B cell (primary cell): ENCODE data around the gene FBLN7. TPM values are rescaled to one million over a fixed set of nuclear protein-coding genes. Genes with fewer than 3 reads are reported as not detected.
A peak's percentile ranks its signal among the peaks of the same experiment; 100 is the strongest.

Experiments used
- ATAC-seq: fragments of 200-7000 bp; cut with Tn5 transposase; one replicate; pipeline ENCODE4 v1.10.0; 2021; ENCODE audit warnings: low read depth, mild to moderate bottlenecking, moderate number of reproducible peaks, moderate library complexity
- CTCF ChIA-PET: fragments of 350-600 bp; sonication (Branson Sonifier 250); formaldehyde crosslinking; loops from one replicate; lab custom pipeline; 2021; ENCODE audit warnings: antibody characterized with exemption, inconsistent platforms; lab: Charles Lee
- POLR2A ChIA-PET: fragments of 350-600 bp; sonication (Branson Sonifier 250); formaldehyde crosslinking; loops from one replicate; lab custom pipeline; 2021; ENCODE audit warnings: antibody characterized with exemption; lab: Charles Lee
- DNase-seq: peaks from one replicate; pipeline ENCODE4 v3.0.0; 2013
- H2AFZ ChIP-seq: 2 replicates; pipeline ENCODE4 v1.6.1; 2012; ENCODE audit warnings: mild to moderate bottlenecking, low read depth, low read length; ENCODE audit not compliant: insufficient read depth, poor library complexity, severe bottlenecking
- H3K27ac ChIP-seq, 2 donors: 1 replicate in 1 of 2; 2 replicates in 1 of 2; pipeline ENCODE4 v1.5.1; 2012 to 2013; ENCODE audit warnings: low read length in 2 of 2, mild to moderate bottlenecking in 2 of 2, moderate library complexity in 1 of 2
- H3K27me3 ChIP-seq, 4 experiments: fragments of 200-600 bp in 1 of 4; sonication (generic) in 1 of 4; replicated peaks in 1 of 4; 1 replicate in 2 of 4; 2 replicates in 2 of 4; pipeline versions ENCODE4 v1.6.1 to v1.7.0; 2013 to 2016; ENCODE audit warnings: low read length in 3 of 4, mild to moderate bottlenecking in 2 of 4, mixed read lengths in 1 of 4, moderate library complexity in 1 of 4; ENCODE audit not compliant: insufficient read depth in 4 of 4, control insufficient read depth in 3 of 4; ENCODE audit errors: control extremely low read depth in 1 of 4
- H3K36me3 ChIP-seq, 2 experiments: replicated peaks in 1 of 2; 1 replicate in 1 of 2; 2 replicates in 1 of 2; pipeline versions ENCODE4 v1.6.1 to v1.7.1; 2013; ENCODE audit warnings: low read length in 1 of 2; ENCODE audit not compliant: insufficient read depth in 2 of 2, control insufficient read depth in 1 of 2; ENCODE audit errors: control extremely low read depth in 1 of 2, extremely low read depth in 1 of 2
- H3K4me1 ChIP-seq, 2 donors: fragments of 200-600 bp in 1 of 2; sonication (generic) in 1 of 2; 1 replicate in 1 of 2; 2 replicates in 1 of 2; pipeline versions ENCODE4 v1.5.1 to v1.6.1; 2013 to 2017; ENCODE audit warnings: low read length in 2 of 2; ENCODE audit not compliant: control insufficient read depth in 2 of 2, insufficient read depth in 2 of 2
- H3K4me2 ChIP-seq: replicated peaks from 2 replicates; pipeline ENCODE3; 2012; ENCODE audit warnings: mild to moderate bottlenecking, low read depth, low read length; ENCODE audit not compliant: poor library complexity, severe bottlenecking
- H3K4me3 ChIP-seq, 5 experiments: fragments of 200-600 bp in 1 of 5; sonication (generic) in 1 of 5; 1 replicate in 3 of 5; 2 replicates in 2 of 5; pipeline versions ENCODE4 v1.5.1 to v1.7.0; 2011 to 2016; ENCODE audit warnings: low read length in 4 of 5, mild to moderate bottlenecking in 4 of 5, low read depth in 2 of 5, control low read depth in 1 of 5, moderate library complexity in 1 of 5; ENCODE audit not compliant: insufficient read depth in 1 of 5; ENCODE audit errors: control extremely low read depth in 1 of 5, extremely low read depth in 1 of 5
- H3K79me2 ChIP-seq: fragments of 200-600 bp; sonication (generic); one replicate; pipeline ENCODE4 v1.6.0; 2016; ENCODE audit warnings: low read length; ENCODE audit not compliant: control insufficient read depth, insufficient read depth
- H3K9ac ChIP-seq: fragments of 200-600 bp; sonication (generic); 2 replicates; pipeline ENCODE4 v1.6.1; 2017; ENCODE audit warnings: mild to moderate bottlenecking, low read length, moderate library complexity
- H3K9me3 ChIP-seq, 3 donors: one replicate each; pipeline versions ENCODE4 v1.6.1 to v1.7.1; 2013; ENCODE audit warnings: low read length in 2 of 3; ENCODE audit not compliant: control insufficient read depth in 2 of 3, insufficient read depth in 1 of 3; ENCODE audit errors: control extremely low read depth in 1 of 3
- H4K20me1 ChIP-seq: 2 replicates; pipeline ENCODE4 v1.6.0; 2012; ENCODE audit warnings: mild to moderate bottlenecking, low read length; ENCODE audit not compliant: insufficient read depth, control insufficient read depth, poor library complexity, severe bottlenecking
- H3K27ac Mint-ChIP-seq: one replicate; pipeline ENCODE4 v1.8.0; 2021; ENCODE audit warnings: mixed read lengths
- H3K27me3 Mint-ChIP-seq: one replicate; pipeline ENCODE4 v1.8.0; 2021; ENCODE audit warnings: mixed read lengths
- H3K4me1 Mint-ChIP-seq: one replicate; pipeline ENCODE4 v1.8.0; 2021; ENCODE audit warnings: mixed read lengths
- H3K4me3 Mint-ChIP-seq: one replicate; pipeline ENCODE4 v1.8.0; 2021; ENCODE audit warnings: mixed read lengths
- H3K9me3 Mint-ChIP-seq: one replicate; pipeline ENCODE4 v1.8.0; 2022; ENCODE audit warnings: mixed read lengths; ENCODE audit not compliant: insufficient read depth
- EZH2 ChIP-seq: IDR thresholded peaks from 2 replicates; pipeline ENCODE4 v1.6.1; 2012; ENCODE audit warnings: borderline replicate concordance, low read depth, mild to moderate bottlenecking, moderate library complexity, low read length; ENCODE audit not compliant: insufficient read depth, poor library complexity, severe bottlenecking
- WGBS: methylation state at CpG from one replicate; pipeline ENCODE4 v1.1.5; 2013; ENCODE audit warnings: missing lambda C conversion rate; ENCODE audit not compliant: insufficient coverage; 5-methylcytosine and 5-hydroxymethylcytosine counted together
- intact Hi-C: fragments of 100-400 bp; cut with micrococcal nuclease; formaldehyde crosslinking; loops from one replicate; pipeline ENCODE4 v1.10.0; 2022
- polyA minus RNA-seq: library from RNA; depleted of rRNA, polyadenylated mRNA; stranded (reverse); fragments of >200 nt; gene quantifications from 2 replicates; pipeline ENCODE4 v1.2.3, GENCODE V29; 2012
- polyA plus RNA-seq: library from polyadenylated mRNA; depleted of rRNA; stranded (reverse); fragments of >200 nt; gene quantifications from 2 replicates; pipeline ENCODE4 v1.2.3, GENCODE V29; 2012
- total RNA-seq, 2 donors: library from RNA; stranded (reverse); fragments of 120-200 nt in 1 of 2; gene quantifications; 1 replicate in 1 of 2; 2 replicates in 1 of 2; pipeline versions ENCODE4 v1.2.3 to v1.2.4, GENCODE V29; 2013 to 2022
- TF ChIP-seq, protein P1 (sequence below): fragments of 200-600 bp; IDR thresholded peaks from one replicate; pipeline ENCODE4 v1.8.0; 2022; ENCODE audit warnings: antibody characterized with exemption, mild to moderate bottlenecking

The FBLN7 gene, protein sequence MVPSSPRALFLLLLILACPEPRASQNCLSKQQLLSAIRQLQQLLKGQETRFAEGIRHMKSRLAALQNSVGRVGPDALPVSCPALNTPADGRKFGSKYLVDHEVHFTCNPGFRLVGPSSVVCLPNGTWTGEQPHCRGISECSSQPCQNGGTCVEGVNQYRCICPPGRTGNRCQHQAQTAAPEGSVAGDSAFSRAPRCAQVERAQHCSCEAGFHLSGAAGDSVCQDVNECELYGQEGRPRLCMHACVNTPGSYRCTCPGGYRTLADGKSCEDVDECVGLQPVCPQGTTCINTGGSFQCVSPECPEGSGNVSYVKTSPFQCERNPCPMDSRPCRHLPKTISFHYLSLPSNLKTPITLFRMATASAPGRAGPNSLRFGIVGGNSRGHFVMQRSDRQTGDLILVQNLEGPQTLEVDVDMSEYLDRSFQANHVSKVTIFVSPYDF
- total RNA-seq (1.1 and 1.2 TPM in 2 replicates), polyA plus RNA-seq (0.13 and 0.46 TPM in 2 replicates), polyA minus RNA-seq (0.57 TPM in 1 of 2 replicates, not detected in the other)
- total RNA-seq (2013): 0.09 TPM

DNA sequence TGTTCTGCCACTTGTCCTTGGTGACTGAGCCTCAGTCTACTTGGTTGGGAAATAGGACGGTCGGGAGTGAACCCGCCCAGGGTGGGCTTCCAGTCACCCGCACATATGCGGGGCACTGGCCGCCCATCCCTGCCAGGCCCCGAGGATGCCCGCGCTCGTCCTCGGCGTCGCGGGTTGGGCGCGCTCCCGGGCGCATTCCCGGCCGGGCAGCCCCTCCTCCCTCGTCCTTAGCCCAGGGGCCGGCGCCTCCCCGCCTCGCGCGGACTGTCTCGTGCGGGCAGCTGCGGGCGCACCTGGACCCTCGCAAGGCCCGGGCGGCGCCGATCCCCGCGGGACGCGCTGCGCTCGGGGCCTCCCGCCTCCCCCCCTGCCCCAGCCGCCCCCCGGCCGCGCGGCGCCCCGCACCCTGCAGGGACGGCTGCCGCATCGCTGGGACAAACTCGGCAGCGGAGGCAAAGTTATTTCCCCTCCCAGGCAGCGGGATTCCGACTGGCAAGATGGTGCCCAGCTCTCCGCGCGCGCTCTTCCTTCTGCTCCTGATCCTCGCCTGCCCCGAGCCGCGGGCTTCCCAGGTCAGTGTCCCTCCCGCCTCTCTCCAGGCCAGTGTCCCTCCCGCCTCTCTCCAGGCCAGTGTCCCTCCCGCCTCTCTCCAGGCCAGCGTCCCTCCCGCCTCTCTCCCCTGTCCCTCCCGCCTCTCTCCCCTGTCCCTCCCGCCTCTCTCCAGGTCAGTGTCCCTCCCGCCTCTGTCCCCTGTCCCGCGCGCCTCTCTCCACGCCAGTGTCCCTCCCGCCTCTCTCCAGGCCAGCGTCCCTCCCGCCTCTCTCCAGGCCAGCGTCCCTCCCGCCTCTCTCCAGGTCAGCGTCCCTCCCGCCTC lies at the start of gene FBLN7:
TSS of gene FBLN7 (plus strand) at position 227 of the 874 bp plus-strand sequence. CDS start at position 498, 271 bp downstream.
- peak within 1 kb of the TSS; percentile 66 for H2AFZ ChIP-seq

More for the DNA sequence above, at the start of gene FBLN7:
- H3K4me3 ChIP-seq: peak within 1 kb of the TSS; percentile 21 to 62 (median 46)
- intact Hi-C loops: no loop called here
- H3K9me3 Mint-ChIP-seq: no peaks in the 10 kb centered on the region
- no peaks in the 10 kb centered on the region for H3K79me2 ChIP-seq
- H3K4me1 Mint-ChIP-seq: peaks cover 12% of the 10 kb centered on the region
- DNase-seq (no peak), ATAC-seq (no peak)
- H3K4me1 ChIP-seq: peaks cover 11 to 13% of the 10 kb centered on the region in 2 donors
- H3K4me2 ChIP-seq: peak within 1 kb of the TSS; percentile 75
- no peaks in the 10 kb centered on the region for H3K36me3 ChIP-seq
- peaks cover 0 to 1% (median 0%) of the 10 kb centered on the region in 3 donors for H3K9me3 ChIP-seq
- 2% methylated on average over 76 of the region's 84 CpGs for WGBS
- H3K27ac Mint-ChIP-seq: peak within 1 kb of the TSS; percentile 13
- POLR2A ChIA-PET: interaction anchor here (1.6 kb wide), 1 partner anchor 117 kb away, joined by 3 read pairs; the partner anchor contains the start of gene ZC3H8
- H3K27ac ChIP-seq: no peak within 1 kb of the TSS
- H3K27me3 ChIP-seq: peaks cover 0 to 35% (median 3%) of the 10 kb centered on the region in 4 experiments
- H3K9ac ChIP-seq: peak within 1 kb of the TSS; percentile 56
- CTCF ChIA-PET: interaction anchor here (0.6 to 1.0 kb wide), 2 partner anchors 59 to 364 kb away, joined by 3 to 5 read pairs; no protein-coding TSS in a partner anchor
- H3K27me3 Mint-ChIP-seq: peaks cover 28% of the 10 kb centered on the region
- H4K20me1 ChIP-seq: no peaks in the 10 kb centered on the region
- H3K4me3 Mint-ChIP-seq: peak within 1 kb of the TSS; percentile 86
- TF ChIP-seq EZH2: no peak
- TF ChIP-seq, protein P1, sequence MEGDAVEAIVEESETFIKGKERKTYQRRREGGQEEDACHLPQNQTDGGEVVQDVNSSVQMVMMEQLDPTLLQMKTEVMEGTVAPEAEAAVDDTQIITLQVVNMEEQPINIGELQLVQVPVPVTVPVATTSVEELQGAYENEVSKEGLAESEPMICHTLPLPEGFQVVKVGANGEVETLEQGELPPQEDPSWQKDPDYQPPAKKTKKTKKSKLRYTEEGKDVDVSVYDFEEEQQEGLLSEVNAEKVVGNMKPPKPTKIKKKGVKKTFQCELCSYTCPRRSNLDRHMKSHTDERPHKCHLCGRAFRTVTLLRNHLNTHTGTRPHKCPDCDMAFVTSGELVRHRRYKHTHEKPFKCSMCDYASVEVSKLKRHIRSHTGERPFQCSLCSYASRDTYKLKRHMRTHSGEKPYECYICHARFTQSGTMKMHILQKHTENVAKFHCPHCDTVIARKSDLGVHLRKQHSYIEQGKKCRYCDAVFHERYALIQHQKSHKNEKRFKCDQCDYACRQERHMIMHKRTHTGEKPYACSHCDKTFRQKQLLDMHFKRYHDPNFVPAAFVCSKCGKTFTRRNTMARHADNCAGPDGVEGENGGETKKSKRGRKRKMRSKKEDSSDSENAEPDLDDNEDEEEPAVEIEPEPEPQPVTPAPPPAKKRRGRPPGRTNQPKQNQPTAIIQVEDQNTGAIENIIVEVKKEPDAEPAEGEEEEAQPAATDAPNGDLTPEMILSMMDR: no peak
